ENCODE results near the gene SALL2.

DNA sequence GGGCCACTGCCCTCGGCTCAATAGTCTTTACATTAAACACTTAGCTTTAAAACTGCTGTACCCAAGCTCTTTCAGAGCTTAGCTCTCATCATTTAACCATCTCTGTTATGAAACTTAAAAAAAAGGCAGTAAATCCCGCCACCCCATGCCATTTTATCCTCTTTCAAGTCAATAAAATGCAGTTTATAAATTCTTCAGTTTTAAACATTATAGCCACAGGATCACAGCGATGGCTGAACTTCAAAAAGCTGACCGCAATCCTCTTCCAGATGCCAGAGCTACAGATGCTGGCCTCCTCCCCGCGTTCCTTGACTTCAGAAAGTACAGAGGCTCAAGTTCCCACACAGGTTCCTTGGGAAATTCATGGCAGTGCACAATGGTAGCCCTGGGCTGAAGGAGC lies 49.5 kb upstream of the SALL2 start:
- TF ChIP-seq CTCF (IDR thresholded peaks at IDR 0.05; ENCODE audit: insufficient read depth, low read length) (no peak), POLR2AphosphoS5 (IDR thresholded peaks at IDR 0.05; ENCODE audit: low read depth) (no peak), GABPA (IDR thresholded peaks at IDR 0.05; ENCODE audit: low read depth) (no peak)
- TF ChIP-seq, protein P1, sequence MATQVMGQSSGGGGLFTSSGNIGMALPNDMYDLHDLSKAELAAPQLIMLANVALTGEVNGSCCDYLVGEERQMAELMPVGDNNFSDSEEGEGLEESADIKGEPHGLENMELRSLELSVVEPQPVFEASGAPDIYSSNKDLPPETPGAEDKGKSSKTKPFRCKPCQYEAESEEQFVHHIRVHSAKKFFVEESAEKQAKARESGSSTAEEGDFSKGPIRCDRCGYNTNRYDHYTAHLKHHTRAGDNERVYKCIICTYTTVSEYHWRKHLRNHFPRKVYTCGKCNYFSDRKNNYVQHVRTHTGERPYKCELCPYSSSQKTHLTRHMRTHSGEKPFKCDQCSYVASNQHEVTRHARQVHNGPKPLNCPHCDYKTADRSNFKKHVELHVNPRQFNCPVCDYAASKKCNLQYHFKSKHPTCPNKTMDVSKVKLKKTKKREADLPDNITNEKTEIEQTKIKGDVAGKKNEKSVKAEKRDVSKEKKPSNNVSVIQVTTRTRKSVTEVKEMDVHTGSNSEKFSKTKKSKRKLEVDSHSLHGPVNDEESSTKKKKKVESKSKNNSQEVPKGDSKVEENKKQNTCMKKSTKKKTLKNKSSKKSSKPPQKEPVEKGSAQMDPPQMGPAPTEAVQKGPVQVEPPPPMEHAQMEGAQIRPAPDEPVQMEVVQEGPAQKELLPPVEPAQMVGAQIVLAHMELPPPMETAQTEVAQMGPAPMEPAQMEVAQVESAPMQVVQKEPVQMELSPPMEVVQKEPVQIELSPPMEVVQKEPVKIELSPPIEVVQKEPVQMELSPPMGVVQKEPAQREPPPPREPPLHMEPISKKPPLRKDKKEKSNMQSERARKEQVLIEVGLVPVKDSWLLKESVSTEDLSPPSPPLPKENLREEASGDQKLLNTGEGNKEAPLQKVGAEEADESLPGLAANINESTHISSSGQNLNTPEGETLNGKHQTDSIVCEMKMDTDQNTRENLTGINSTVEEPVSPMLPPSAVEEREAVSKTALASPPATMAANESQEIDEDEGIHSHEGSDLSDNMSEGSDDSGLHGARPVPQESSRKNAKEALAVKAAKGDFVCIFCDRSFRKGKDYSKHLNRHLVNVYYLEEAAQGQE (IDR thresholded peaks at IDR 0.05; ENCODE audit: insufficient replicate concordance, low read depth) = no peak

Data from HL-60 (cell line).